Measurements from ENCODE around the gene TPX2. TPM values are rescaled to one million over a fixed set of nuclear protein-coding genes. Genes with fewer than 3 reads are reported as not detected.

Gene TPX2
- total RNA-seq, 1 donor from 2014 or later, result 278 TPM

DNA sequence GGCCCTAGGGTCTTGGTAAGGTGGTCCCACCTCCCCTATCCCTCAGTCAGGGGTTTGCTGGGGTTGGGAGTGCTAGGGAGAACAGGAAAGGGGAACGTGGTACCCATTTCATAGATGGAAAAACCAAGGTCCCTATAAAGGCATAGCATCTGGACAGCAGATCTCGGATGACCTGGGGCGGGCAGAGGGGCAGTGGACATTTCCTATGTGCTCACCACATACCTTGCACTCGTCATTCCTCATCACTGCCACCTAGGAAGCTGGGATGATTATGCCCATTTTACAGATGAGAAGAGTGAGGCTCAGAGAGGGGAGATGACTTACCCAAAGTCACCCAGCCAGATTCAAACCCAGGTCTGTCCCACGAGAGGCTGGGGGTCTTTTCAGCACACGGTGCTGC lies 92.1 kb downstream of the TPX2 start:
- Histone ChIP-seq H3K4me1 (peaks cover 6% of the 10 kb centered on the region), H3K4me2 (no peak overlapping the region), H3K27me3 (no peaks in the 10 kb centered on the region), H2AFZ (replicated peaks) (no peak overlapping the region), H3K4me3 (no peak overlapping the region), H3K79me2 (ENCODE audit: low read depth) (no peaks in the 10 kb centered on the region), H3K36me3 (no peaks in the 10 kb centered on the region), H3F3A (ENCODE audit: low read depth) (no peaks in the 10 kb centered on the region), H3K27ac (no peak overlapping the region), H3K9ac (no peak overlapping the region), H4K20me1 (ENCODE audit: low read depth) (no peaks in the 10 kb centered on the region), H3K9me3 (ENCODE audit: low read depth) (no peaks in the 10 kb centered on the region)
- DNase-seq (ENCODE audit: low spot score), result no peak
- Mint-ChIP-seq H3K4me3 (no peak overlapping the region), H3K36me3 (no peaks in the 10 kb centered on the region), H3K9me3 (no peaks in the 10 kb centered on the region), H3K27ac (no peak overlapping the region), H3K27me3 (ENCODE audit: insufficient read depth, low read depth) (peaks cover 5% of the 10 kb centered on the region), H3K4me1 (peaks cover 22% of the 10 kb centered on the region)
- TF ChIP-seq EZH2phosphoT487 (IDR thresholded peaks at IDR 0.05), result no peak
- TF ChIP-seq, protein P1, sequence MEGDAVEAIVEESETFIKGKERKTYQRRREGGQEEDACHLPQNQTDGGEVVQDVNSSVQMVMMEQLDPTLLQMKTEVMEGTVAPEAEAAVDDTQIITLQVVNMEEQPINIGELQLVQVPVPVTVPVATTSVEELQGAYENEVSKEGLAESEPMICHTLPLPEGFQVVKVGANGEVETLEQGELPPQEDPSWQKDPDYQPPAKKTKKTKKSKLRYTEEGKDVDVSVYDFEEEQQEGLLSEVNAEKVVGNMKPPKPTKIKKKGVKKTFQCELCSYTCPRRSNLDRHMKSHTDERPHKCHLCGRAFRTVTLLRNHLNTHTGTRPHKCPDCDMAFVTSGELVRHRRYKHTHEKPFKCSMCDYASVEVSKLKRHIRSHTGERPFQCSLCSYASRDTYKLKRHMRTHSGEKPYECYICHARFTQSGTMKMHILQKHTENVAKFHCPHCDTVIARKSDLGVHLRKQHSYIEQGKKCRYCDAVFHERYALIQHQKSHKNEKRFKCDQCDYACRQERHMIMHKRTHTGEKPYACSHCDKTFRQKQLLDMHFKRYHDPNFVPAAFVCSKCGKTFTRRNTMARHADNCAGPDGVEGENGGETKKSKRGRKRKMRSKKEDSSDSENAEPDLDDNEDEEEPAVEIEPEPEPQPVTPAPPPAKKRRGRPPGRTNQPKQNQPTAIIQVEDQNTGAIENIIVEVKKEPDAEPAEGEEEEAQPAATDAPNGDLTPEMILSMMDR (IDR thresholded peaks at IDR 0.05), result no peak
- TF ChIP-seq EZH2 (IDR thresholded peaks at IDR 0.05), result no peak

DNA sequence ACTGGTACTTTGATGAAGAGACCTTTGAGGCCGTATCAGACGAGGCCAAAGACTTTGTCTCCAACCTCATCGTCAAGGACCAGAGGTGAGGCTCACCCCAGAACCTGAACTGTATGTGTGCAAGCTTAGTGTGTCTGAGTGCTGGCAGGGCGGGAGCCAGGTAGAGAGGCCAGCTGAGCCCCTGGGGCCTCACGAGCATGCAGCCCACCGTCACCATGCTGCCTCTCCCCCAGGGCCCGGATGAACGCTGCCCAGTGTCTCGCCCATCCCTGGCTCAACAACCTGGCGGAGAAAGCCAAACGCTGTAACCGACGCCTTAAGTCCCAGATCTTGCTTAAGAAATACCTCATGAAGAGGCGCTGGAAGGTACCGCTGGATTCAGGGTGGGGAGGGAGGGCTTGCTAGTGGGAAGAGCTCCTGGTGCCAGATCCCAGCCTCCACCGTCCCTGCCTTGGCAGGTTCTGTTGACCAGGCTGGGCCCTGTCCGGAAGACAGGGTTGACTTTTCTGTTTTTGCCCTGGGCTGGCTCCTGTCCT lies 92.7 kb downstream of the TPX2 start:
- Histone ChIP-seq H3K36me3 (no peaks in the 10 kb centered on the region), H3K9ac (no peak overlapping the region), H4K20me1 (ENCODE audit: low read depth) (no peaks in the 10 kb centered on the region), H3K4me2 (no peak overlapping the region), H3K9me3 (ENCODE audit: low read depth) (no peaks in the 10 kb centered on the region), H3K4me1 (peaks cover 9% of the 10 kb centered on the region), H3K4me3 (no peak overlapping the region), H2AFZ (replicated peaks) (no peak overlapping the region), H3K27me3 (no peaks in the 10 kb centered on the region), H3K79me2 (ENCODE audit: low read depth) (no peaks in the 10 kb centered on the region), H3F3A (ENCODE audit: low read depth) (peaks cover 1% of the 10 kb centered on the region), H3K27ac (no peak overlapping the region)
- peaks cover 25% of the 10 kb centered on the region for H3K4me1 Mint-ChIP-seq
- TF ChIP-seq, protein P1 (IDR thresholded peaks at IDR 0.05), result no peak
- TF ChIP-seq EZH2 (IDR thresholded peaks at IDR 0.05) (no peak), EZH2phosphoT487 (IDR thresholded peaks at IDR 0.05) (no peak)
- no peaks in the 10 kb centered on the region for H3K36me3 Mint-ChIP-seq
- H3K27ac Mint-ChIP-seq, result no peak overlapping the region
- no peaks in the 10 kb centered on the region for H3K9me3 Mint-ChIP-seq
- no peak overlapping the region for H3K4me3 Mint-ChIP-seq
- H3K27me3 Mint-ChIP-seq (ENCODE audit: insufficient read depth, low read depth), result peaks cover 5% of the 10 kb centered on the region
- no peak for DNase-seq (ENCODE audit: low spot score)

- no peaks in the 10 kb centered on the region for H3K9me3 Mint-ChIP-seq
- Histone ChIP-seq H3K79me2 (ENCODE audit: low read depth) (no peaks in the 10 kb centered on the region), H3F3A (ENCODE audit: low read depth) (peaks cover 14% of the 10 kb centered on the region), H3K36me3 (no peaks in the 10 kb centered on the region), H3K27me3 (no peaks in the 10 kb centered on the region), H3K4me3 (no peak overlapping the region), H3K4me1 (peaks cover 22% of the 10 kb centered on the region), H3K9me3 (ENCODE audit: low read depth) (no peaks in the 10 kb centered on the region), H3K27ac (no peak overlapping the region), H3K4me2 (no peak overlapping the region), H4K20me1 (ENCODE audit: low read depth) (no peaks in the 10 kb centered on the region), H3K9ac (no peak overlapping the region), H2AFZ (replicated peaks) (no peak overlapping the region)
- H3K27me3 Mint-ChIP-seq (ENCODE audit: insufficient read depth, low read depth), result peaks cover 3% of the 10 kb centered on the region
- TF ChIP-seq, protein P1 (IDR thresholded peaks at IDR 0.05), result peak; percentile 93
- TF ChIP-seq EZH2 (IDR thresholded peaks at IDR 0.05), result no peak
- H3K36me3 Mint-ChIP-seq, result no peaks in the 10 kb centered on the region
- peak; percentile 87 for DNase-seq (ENCODE audit: low spot score)
- peaks cover 25% of the 10 kb centered on the region for H3K4me1 Mint-ChIP-seq
- H3K27ac Mint-ChIP-seq, result peak overlapping the region; percentile 10
- H3K4me3 Mint-ChIP-seq, result peak overlapping the region; percentile 21
These were observed 94.2 kb downstream of the TPX2 start for GRCh38 chr20:31833130-31833930.
